Hematopoietic multipotent progenitor cell treated with erythropoietin and hydrocortisone succinate and interleukin-3 and kit ligand, for 6 days (in vitro differentiated cells): ENCODE data around the gene GSC2.

Source experiments
- DNase-seq: peaks from one replicate; pipeline ENCODE4 v3.0.0-alpha.2; 2015

Gene GSC2, protein sequence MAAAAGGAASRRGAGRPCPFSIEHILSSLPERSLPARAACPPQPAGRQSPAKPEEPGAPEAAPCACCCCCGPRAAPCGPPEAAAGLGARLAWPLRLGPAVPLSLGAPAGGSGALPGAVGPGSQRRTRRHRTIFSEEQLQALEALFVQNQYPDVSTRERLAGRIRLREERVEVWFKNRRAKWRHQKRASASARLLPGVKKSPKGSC

GRCh38 chr22:19149991-19150390 is at the start of gene GSC2:
GSC2 (minus strand) TSS chr22:19150292; CDS start chr22:19150283, 9 bp downstream.
- DNase-seq = no peak

- no peak for DNase-seq
These were observed 49.4 kb upstream of the GSC2 start for GRCh38 chr22:19199479-19199878.

- no peak for DNase-seq
These were observed 48.1 kb upstream of the GSC2 start for GRCh38 chr22:19197997-19198865.

GRCh38 chr22:19196841-19197612 is 46.9 kb upstream of the GSC2 start:
- DNase-seq = no peak

- DNase-seq = no peak
These were observed 46.0 kb upstream of the GSC2 start for GRCh38 chr22:19195796-19196731.

DNA sequence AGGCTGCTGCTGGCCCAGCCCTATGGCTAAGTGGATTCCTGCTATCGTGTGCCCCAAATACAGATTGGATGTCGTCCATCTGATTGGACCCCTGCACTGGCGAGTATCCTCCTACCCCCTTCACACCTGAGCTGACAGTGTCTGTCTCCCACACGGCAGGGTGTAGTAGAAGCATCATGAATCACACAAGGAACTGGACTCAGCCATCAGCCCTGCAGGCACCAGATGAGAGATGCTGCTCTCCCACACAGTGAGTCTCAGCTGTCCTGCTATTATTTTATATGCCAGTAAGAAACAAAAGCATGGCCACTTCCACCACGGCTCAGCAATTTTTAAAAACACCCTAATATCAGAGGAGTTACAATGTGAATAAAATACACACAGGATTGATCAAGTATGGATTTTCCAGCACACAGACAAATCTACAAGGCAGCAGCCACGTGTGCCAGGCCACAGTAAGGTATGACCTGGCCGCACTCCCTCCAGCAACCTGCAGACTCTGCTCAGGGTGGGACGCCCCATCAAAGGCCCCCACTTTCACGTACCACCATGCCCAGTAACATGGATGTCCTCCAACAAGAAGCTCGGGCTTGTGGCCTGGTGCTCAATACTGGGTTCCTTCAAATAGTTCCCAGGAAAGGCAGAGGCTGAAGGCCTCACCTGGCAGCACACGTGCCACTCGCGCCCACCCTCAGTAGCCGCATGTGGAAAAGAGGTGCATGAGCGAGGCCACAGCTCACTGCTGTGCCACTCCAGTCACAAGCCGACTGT is 44.9 kb upstream of the GSC2 start:
- DNase-seq = no peak

DNA sequence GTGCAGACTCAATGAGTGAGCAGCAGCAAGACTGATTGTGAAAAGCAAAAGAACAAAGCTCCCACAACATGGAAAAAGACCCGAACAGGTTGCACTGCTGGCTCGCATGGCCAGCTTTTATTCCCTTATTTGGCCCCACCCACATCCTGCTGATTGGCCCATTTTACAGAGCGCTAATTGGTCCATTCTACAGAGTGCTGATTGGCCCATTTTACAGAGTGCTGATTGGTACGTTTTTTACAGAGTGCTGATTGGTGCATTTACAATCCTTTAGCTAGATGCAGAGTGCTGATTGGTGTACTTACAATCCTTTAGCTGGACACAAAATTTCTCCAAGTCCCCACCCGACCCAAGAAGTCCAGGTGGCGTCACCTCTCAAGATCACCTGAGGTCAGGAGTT is 43.8 kb upstream of the GSC2 start:
- no peak for DNase-seq

DNA sequence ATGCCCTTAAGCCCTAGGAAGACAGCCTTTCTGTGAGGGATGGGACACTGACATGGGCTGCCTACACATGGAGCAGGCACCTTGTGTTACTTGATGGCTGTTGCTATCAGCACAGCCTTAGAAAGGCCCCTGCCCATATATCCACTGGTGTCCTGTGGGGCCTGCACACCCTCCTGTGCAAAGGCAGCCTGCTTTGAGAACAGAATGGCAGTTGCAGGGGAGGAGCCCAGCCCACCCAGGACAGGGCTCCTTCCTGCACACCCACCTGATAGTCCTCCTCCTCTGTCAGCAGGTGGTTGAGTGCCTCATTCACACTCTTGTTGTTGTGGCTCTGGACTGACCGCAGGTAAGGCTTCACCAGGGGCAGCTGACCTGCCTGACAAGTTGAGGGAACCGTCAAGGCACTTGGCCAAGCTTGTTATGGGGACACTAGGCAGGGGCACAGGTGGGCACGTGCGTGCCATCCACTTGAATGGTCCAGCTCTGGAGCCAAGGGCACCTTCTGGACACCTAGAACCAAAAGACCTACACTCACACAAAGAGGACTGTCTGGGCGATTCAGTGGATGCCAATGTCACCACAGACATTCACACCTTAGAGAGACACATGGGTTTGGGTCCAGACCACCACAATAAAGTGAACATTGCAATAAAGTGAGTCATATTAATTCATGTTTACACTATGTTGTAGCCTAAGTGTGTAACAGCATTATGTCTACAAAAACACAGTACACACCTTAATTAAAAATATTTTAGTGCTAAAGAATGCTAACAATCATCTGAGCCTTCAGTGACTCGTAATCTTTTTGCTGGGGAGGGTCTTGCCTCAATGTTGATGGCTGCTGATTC is 37.8 kb upstream of the GSC2 start:
- no peak for DNase-seq

DNA sequence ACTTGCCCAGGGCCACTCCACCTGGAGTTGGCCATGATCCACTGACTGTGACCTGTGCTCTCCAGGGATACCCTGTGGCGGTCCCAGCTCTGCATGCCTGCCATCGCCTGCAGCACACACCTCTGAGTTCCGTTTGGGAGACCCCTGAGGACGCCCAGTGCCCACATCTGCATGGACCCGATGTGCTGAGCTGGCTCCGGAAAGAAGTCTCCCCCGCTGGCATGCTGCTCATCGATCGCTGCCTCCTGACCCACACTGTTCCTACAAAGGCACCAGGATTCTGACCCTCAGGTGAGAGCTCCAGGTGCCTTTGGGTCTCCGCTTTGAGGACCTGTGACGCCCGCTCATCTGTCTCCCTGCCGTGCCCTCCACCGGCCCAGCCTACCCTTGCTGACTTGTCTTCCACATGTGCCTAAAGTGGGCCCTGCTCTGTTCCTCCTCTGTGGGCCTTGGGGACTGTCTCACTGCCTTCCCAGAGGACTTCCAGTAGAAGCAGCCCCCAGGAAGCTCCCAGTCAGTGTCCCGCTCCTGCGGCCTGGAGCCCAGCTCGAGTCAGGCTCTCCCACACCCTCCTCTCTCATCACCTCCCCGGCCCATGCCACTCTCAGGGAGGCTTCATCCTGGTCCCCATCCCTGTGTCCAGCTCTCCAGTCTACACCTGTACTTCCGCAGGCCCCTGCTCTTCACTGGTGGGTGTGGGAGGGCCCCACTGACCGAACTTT is 34.3 kb upstream of the GSC2 start:
- no peak for DNase-seq

- DNase-seq = no peak
These were observed 33.1 kb upstream of the GSC2 start for GRCh38 chr22:19183216-19183615.

- no peak for DNase-seq
These were observed 32.5 kb upstream of the GSC2 start for GRCh38 chr22:19182472-19183157.

- no peak for DNase-seq
These were observed 31.8 kb upstream of the GSC2 start for GRCh38 chr22:19181786-19182471.

- no peak for DNase-seq
These were observed 30.8 kb upstream of the GSC2 start for GRCh38 chr22:19180740-19181410.

DNA sequence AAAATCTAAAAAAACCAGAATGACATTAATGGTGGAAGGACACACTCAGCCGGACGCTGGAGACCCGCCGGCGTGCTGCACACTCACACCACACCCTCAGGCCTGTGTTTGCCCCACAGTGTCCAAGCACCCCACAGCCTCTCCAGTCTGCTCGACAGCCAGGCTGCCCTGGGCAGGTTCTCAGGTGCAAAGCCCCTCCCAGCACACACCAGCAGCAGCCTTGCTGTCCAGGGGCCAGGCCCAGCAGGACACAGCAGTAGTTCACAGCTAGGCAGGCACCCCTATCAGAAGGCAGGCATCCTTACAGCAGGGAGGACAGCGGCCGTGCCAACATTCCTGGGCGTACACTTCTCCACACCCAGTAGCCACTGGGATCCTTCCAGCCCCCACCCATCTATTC is 30.1 kb upstream of the GSC2 start:
- DNase-seq = no peak

DNA sequence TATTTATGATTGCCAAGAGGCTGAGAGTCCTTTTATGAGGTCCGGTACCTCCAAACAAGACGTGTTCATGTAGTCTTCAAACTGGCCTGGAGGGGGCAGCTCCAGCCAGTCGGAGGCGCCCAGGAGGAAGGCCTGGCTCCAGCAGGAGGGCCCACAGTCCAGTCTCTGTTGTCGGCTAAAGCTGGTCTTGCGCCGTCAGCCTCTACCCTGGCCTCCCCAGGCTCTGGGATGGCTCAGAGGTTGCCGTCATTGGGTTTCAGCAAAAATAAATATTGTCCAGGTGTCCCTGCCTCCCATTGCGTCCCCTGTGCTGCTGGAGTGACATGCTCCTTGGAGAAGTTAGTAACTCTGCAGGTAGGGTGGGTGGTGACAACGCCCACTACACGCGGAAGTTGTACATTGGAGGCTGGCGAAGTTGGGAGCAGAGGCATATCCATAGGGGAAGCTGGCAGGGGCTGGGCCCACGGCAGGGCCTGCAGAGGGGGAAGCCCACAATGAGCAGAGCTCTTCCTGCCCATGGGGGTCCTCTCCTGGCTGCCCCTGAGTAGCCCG is 29.5 kb upstream of the GSC2 start:
- peak; percentile 89 for DNase-seq

DNA sequence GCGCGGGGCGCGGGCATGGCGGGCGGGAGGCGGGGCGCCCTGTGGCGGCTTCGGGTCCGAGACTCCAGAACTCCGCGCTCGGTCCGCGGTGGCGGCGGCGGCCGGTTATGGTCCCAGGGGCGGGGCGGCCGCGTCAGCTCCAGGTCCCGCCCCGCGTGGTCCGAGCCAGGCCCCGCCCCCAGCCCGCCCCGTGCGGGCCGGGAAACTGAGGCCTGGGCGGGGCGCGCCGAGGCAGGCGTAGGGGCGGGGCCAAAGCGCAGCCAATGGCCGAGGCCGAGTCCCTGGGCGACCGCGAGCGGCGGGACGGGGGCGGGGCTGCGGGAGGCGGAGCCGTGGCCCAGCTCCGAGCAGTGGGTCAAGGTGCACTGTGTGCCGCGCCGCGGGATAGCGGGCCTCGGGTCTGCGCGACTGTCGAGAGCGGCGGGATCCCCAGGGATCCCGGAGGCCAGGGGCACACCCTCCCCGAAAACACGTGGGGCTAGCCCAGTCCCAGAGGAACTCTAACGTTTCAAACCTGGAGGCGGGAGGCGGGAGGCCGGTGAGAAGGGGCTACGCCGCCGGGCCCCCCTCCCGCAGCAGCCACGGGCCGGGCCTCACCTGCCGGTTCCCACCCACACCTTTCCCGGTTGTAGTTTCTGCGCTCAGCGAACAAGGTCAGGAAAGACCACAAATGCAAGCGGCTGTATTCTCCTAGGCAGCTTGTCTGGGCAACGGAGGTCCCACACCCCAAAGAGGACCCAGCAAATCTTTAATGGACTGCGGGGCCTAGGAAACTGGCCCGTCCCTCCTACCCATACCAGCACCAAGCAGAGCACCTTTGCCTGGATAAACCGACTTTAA is 28.8 kb upstream of the GSC2 start, which contains the start of gene SLC25A1:
TSS of gene SLC25A1 (minus strand) at position 80 of the 840 bp plus-strand sequence. CDS start at position 17, 63 bp downstream.
- DNase-seq = peak; percentile 94
